Measurements from ENCODE around the gene CTAG1B. TPM values are rescaled to one million over a fixed set of nuclear protein-coding genes. Genes with fewer than 3 reads are reported as not detected.
"Not testable (repeated sequence)": the region's sequence is repeated elsewhere in the genome, so short reads cannot be mapped to it uniquely, and the experiment has no call there.

Gene CTAG1B
- total RNA-seq, 4 donors from 2014 or later: not detected

GRCh38 chrX:154608823-154609222, 10.3 kb downstream of the CTAG1B start:
- H3K27me3 ChIP-seq, H3K9me3 ChIP-seq, H3K4me3 ChIP-seq, ATAC-seq, H3K4me1 ChIP-seq, H3K27ac ChIP-seq, H3K36me3 ChIP-seq: not testable (repeated sequence)
- 69 to 89% methylated on average over 5 to 7 of the region's 12 CpGs for WGBS, 2 donors (ENCODE audit: low coverage in 1 of 2)

GRCh38 chrX:154607976-154608375, 11.1 kb downstream of the CTAG1B start:
- no CpG with 5 or more reads among the region's 11 CpGs for WGBS, 2 donors (ENCODE audit: low coverage in 1 of 2)
- not testable (repeated sequence) for H3K36me3 ChIP-seq, ATAC-seq, H3K27me3 ChIP-seq, H3K27ac ChIP-seq, H3K4me3 ChIP-seq, H3K9me3 ChIP-seq
- H3K4me1 ChIP-seq: peaks cover 0 to 10% (median 0%) of the 10 kb centered on the region in 3 donors

GRCh38 chrX:154607370-154607769, 11.7 kb downstream of the CTAG1B start:
- 61 to 70% methylated on average over 2 to 6 of the region's 6 CpGs for WGBS, 2 donors (ENCODE audit: low coverage in 1 of 2)
- TF ChIP-seq EP300 (IDR thresholded peaks at IDR 0.05): no peak
- TF ChIP-seq POLR2AphosphoS5 (IDR thresholded peaks at IDR 0.05): no peak
- TF ChIP-seq, protein P1, sequence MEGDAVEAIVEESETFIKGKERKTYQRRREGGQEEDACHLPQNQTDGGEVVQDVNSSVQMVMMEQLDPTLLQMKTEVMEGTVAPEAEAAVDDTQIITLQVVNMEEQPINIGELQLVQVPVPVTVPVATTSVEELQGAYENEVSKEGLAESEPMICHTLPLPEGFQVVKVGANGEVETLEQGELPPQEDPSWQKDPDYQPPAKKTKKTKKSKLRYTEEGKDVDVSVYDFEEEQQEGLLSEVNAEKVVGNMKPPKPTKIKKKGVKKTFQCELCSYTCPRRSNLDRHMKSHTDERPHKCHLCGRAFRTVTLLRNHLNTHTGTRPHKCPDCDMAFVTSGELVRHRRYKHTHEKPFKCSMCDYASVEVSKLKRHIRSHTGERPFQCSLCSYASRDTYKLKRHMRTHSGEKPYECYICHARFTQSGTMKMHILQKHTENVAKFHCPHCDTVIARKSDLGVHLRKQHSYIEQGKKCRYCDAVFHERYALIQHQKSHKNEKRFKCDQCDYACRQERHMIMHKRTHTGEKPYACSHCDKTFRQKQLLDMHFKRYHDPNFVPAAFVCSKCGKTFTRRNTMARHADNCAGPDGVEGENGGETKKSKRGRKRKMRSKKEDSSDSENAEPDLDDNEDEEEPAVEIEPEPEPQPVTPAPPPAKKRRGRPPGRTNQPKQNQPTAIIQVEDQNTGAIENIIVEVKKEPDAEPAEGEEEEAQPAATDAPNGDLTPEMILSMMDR (IDR thresholded peaks at IDR 0.05): no peak
- TF ChIP-seq POLR2A (IDR thresholded peaks at IDR 0.05): no peak
- no peaks in the 10 kb centered on the region for H3K36me3 ChIP-seq
- ATAC-seq: no peak
- H3K27me3 ChIP-seq: no peaks in the 10 kb centered on the region
- no peak overlapping the region for H3K27ac ChIP-seq
- peaks cover 0 to 10% (median 0%) of the 10 kb centered on the region in 3 donors for H3K4me1 ChIP-seq
- no peaks in the 10 kb centered on the region for H3K9me3 ChIP-seq
- no peak overlapping the region for H3K4me3 ChIP-seq

GRCh38 chrX:154605566-154605965, 13.5 kb downstream of the CTAG1B start:
- WGBS, 2 donors (ENCODE audit: low coverage in 1 of 2): 72 to 73% methylated on average over 3 to 4 of the region's 6 CpGs
- no peak for ATAC-seq
- Histone ChIP-seq H3K4me1 (peaks cover 0 to 10% (median 0%) of the 10 kb centered on the region in 3 donors), H3K36me3 (no peaks in the 10 kb centered on the region), H3K9me3 (no peaks in the 10 kb centered on the region), H3K27me3 (no peaks in the 10 kb centered on the region), H3K27ac (no peak overlapping the region), H3K4me3 (no peak overlapping the region)
- no peak for TF ChIP-seq POLR2A (IDR thresholded peaks at IDR 0.05)
- TF ChIP-seq, protein P1 (IDR thresholded peaks at IDR 0.05): no peak
- no peak for TF ChIP-seq POLR2AphosphoS5 (IDR thresholded peaks at IDR 0.05)
- TF ChIP-seq EP300 (IDR thresholded peaks at IDR 0.05): no peak

GRCh38 chrX:154603438-154604430, 15.3 kb downstream of the CTAG1B start:
- peak; percentile 28 for ATAC-seq
- peaks cover 0 to 10% (median 0%) of the 10 kb centered on the region in 3 donors for H3K4me1 ChIP-seq

More at GRCh38 chrX:154603438-154604430, 15.3 kb downstream of the CTAG1B start:
- TF ChIP-seq POLR2A (IDR thresholded peaks at IDR 0.05) (no peak), POLR2AphosphoS5 (IDR thresholded peaks at IDR 0.05) (peak; percentile 44), EP300 (IDR thresholded peaks at IDR 0.05) (no peak)
- TF ChIP-seq, protein P1 (IDR thresholded peaks at IDR 0.05): no peak
- Histone ChIP-seq H3K4me3 (no peak overlapping the region), H3K36me3 (no peaks in the 10 kb centered on the region), H3K27me3 (no peaks in the 10 kb centered on the region), H3K27ac (peak overlapping the region in 3 of 4 donors; percentile 24 to 33 (median 27)), H3K9me3 (no peaks in the 10 kb centered on the region)
- 21 to 89% methylated on average over 2 to 3 of the region's 13 CpGs for WGBS, 2 donors (ENCODE audit: low coverage in 1 of 2)
